Upper lobe of left lung (tissue), 6 donors: ENCODE data around the gene CTBP2. TPM values are rescaled to one million over a fixed set of nuclear protein-coding genes. Genes with fewer than 3 reads are reported as not detected.

ENCODE experiments used
- ATAC-seq, 2 donors: fragments of 200-7000 bp; cut with Tn5 transposase; one replicate each; pipeline ENCODE4 v1.9.1; 2022; ENCODE audit warnings: mild to moderate bottlenecking in 2 of 2, moderate library complexity in 2 of 2; ENCODE audit not compliant: low FRiP score in 2 of 2
- DNase-seq, 2 donors: peaks; one replicate each; pipeline ENCODE4 v3.0.0-alpha.2; 2019 to 2020
- H3K27ac ChIP-seq, 4 donors: fragments of 200-600 bp; sonication (generic); one replicate each; pipeline ENCODE4 v1.5.1; 2016 to 2019
- H3K27me3 ChIP-seq, 4 donors: fragments of 200-600 bp; sonication (generic); one replicate each; pipeline ENCODE4 v1.5.1; 2017 to 2019
- H3K36me3 ChIP-seq, 4 donors: fragments of 200-600 bp; sonication (generic); one replicate each; pipeline ENCODE4 v1.5.1; 2016 to 2019
- H3K4me1 ChIP-seq, 4 donors: fragments of 200-600 bp; sonication (generic); one replicate each; pipeline ENCODE4 v1.5.1; 2018 to 2019
- H3K4me3 ChIP-seq, 4 donors: fragments of 200-600 bp; sonication (generic); one replicate each; pipeline ENCODE4 v1.5.1; 2017 to 2019; ENCODE audit warnings: mild to moderate bottlenecking in 2 of 4, moderate library complexity in 1 of 4
- H3K9me3 ChIP-seq, 4 donors: fragments of 200-600 bp; sonication (generic); one replicate each; pipeline ENCODE4 v1.5.1; 2018 to 2019
- CTCF ChIP-seq, 6 experiments: fragments of 450-650 bp in 4 of 6; fragments of 200-600 bp in 2 of 6; sonication (generic) in 2 of 6; IDR thresholded peaks; one replicate each; pipeline ENCODE4 v1.5.1; 2016 to 2019; ENCODE audit warnings: antibody characterized with exemption in 6 of 6
- EP300 ChIP-seq, 4 donors: sonication (generic); formaldehyde crosslinking; IDR thresholded peaks; one replicate each; pipeline ENCODE4 v1.5.1; 2017; ENCODE audit warnings: antibody characterized with exemption in 4 of 4, control low read depth in 2 of 4
- POLR2A ChIP-seq, 4 donors: fragments of 450-650 bp; IDR thresholded peaks; one replicate each; pipeline ENCODE4 v1.5.1; 2016 to 2017; ENCODE audit warnings: antibody characterized with exemption in 4 of 4, mild to moderate bottlenecking in 2 of 4
- POLR2AphosphoS5 ChIP-seq, 2 donors: sonication (generic); formaldehyde crosslinking; IDR thresholded peaks; one replicate each; pipeline ENCODE4 v1.5.1; 2017; ENCODE audit warnings: antibody characterized with exemption in 2 of 2
- WGBS, 2 donors: methylation state at CpG; one replicate each; pipeline ENCODE4 v1.1.5; 2017 to 2018; 5-methylcytosine and 5-hydroxymethylcytosine counted together
- total RNA-seq, 6 donors: library from RNA; depleted of rRNA in 4 of 6; stranded (reverse); fragments of >200 nt in 4 of 6; gene quantifications; one replicate each; pipeline versions ENCODE4 v1.1.0 to v1.2.1, GENCODE V29; 2016 to 2021
- donor health status: DM: no; HTN: no; CAD: no; lungs with moderate emphysema.
- donor health status: DM: no; HTN: yes; CAD: no; lungs with severe emphysema.

Gene CTBP2
- total RNA-seq, 6 donors from 2014 or later, result 47.1 to 82.5 (median 59.7) TPM

- no peak for TF ChIP-seq EP300 (IDR thresholded peaks at IDR 0.05)
- no peak for TF ChIP-seq POLR2A (IDR thresholded peaks at IDR 0.05)
- TF ChIP-seq POLR2AphosphoS5 (IDR thresholded peaks at IDR 0.05), result no peak
- peaks cover 21 to 53% (median 41%) of the 10 kb centered on the region in 4 donors for H3K4me1 ChIP-seq
- H3K4me3 ChIP-seq, result no peak overlapping the region
- WGBS, 2 donors, result 87 to 100% methylated on average over 7 of the region's 7 CpGs
- ATAC-seq (no peak), DNase-seq (no peak)
- no peaks in the 10 kb centered on the region for H3K27me3 ChIP-seq
- H3K36me3 ChIP-seq, result peaks cover 0 to 11% (median 3%) of the 10 kb centered on the region in 4 donors
- no peaks in the 10 kb centered on the region for H3K9me3 ChIP-seq
- H3K27ac ChIP-seq, result peak overlapping the region in 1 of 4 donors; percentile 23
Observed at GRCh38 chr10:125080296-125080695, 80.1 kb downstream of the CTBP2 start.

GRCh38 chr10:125079091-125079600, 81.2 kb downstream of the CTBP2 start:
- Histone ChIP-seq H3K27ac (no peak overlapping the region), H3K27me3 (no peaks in the 10 kb centered on the region), H3K4me3 (no peak overlapping the region), H3K4me1 (peaks cover 15 to 42% (median 33%) of the 10 kb centered on the region in 4 donors), H3K36me3 (peaks cover 0 to 12% (median 4%) of the 10 kb centered on the region in 4 donors), H3K9me3 (no peaks in the 10 kb centered on the region)
- TF ChIP-seq POLR2AphosphoS5 (IDR thresholded peaks at IDR 0.05), result no peak
- TF ChIP-seq POLR2A (IDR thresholded peaks at IDR 0.05), result no peak
- TF ChIP-seq EP300 (IDR thresholded peaks at IDR 0.05), result no peak
- TF ChIP-seq CTCF (IDR thresholded peaks at IDR 0.05), result no peak
- DNase-seq (no peak), ATAC-seq (no peak)
- WGBS, 2 donors, result 95% methylated on average over 14 of the region's 14 CpGs

- H3K4me3 ChIP-seq, result no peak overlapping the region
- peaks cover 0 to 21% (median 7%) of the 10 kb centered on the region in 4 donors for H3K36me3 ChIP-seq
- H3K9me3 ChIP-seq, result no peaks in the 10 kb centered on the region
- WGBS, 2 donors, result 69 to 74% methylated on average over 14 of the region's 14 CpGs
- H3K27me3 ChIP-seq, result no peaks in the 10 kb centered on the region
- TF ChIP-seq POLR2AphosphoS5 (IDR thresholded peaks at IDR 0.05), result no peak
- peak in 2 of 4 donors; percentile 42 to 49 for TF ChIP-seq EP300 (IDR thresholded peaks at IDR 0.05)
- peaks cover 8 to 32% (median 26%) of the 10 kb centered on the region in 4 donors for H3K4me1 ChIP-seq
- no peak for ATAC-seq
- peak overlapping the region in 3 of 4 donors; percentile 73 to 85 (median 76) for H3K27ac ChIP-seq
- no peak for DNase-seq
Observed at GRCh38 chr10:125076891-125077541, 83.3 kb downstream of the CTBP2 start.

- peak in 1 of 2 donors; percentile 12 for ATAC-seq
- 69 to 74% methylated on average over 14 to 15 of the region's 15 CpGs for WGBS, 2 donors
- Histone ChIP-seq H3K4me3 (no peak overlapping the region), H3K36me3 (peaks cover 0 to 24% (median 8%) of the 10 kb centered on the region in 4 donors), H3K4me1 (peaks cover 5 to 25% (median 21%) of the 10 kb centered on the region in 4 donors), H3K27ac (peak overlapping the region; percentile 55 to 85 (median 74)), H3K9me3 (no peaks in the 10 kb centered on the region), H3K27me3 (no peaks in the 10 kb centered on the region)
- DNase-seq, result no peak
- no peak for TF ChIP-seq POLR2A (IDR thresholded peaks at IDR 0.05)
- TF ChIP-seq EP300 (IDR thresholded peaks at IDR 0.05), result no peak
- TF ChIP-seq CTCF (IDR thresholded peaks at IDR 0.05), result no peak
- TF ChIP-seq POLR2AphosphoS5 (IDR thresholded peaks at IDR 0.05), result no peak
Observed at GRCh38 chr10:125076121-125076825, 84.1 kb downstream of the CTBP2 start.

- TF ChIP-seq CTCF (IDR thresholded peaks at IDR 0.05), result no peak
- TF ChIP-seq EP300 (IDR thresholded peaks at IDR 0.05), result no peak
- TF ChIP-seq POLR2AphosphoS5 (IDR thresholded peaks at IDR 0.05), result no peak
- no peak for TF ChIP-seq POLR2A (IDR thresholded peaks at IDR 0.05)
- no peak overlapping the region for H3K4me3 ChIP-seq
- H3K9me3 ChIP-seq, result no peaks in the 10 kb centered on the region
- no peak overlapping the region for H3K27ac ChIP-seq
- no peaks in the 10 kb centered on the region for H3K27me3 ChIP-seq
- peaks cover 0 to 20% (median 8%) of the 10 kb centered on the region in 4 donors for H3K36me3 ChIP-seq
- DNase-seq (no peak), ATAC-seq (no peak)
- H3K4me1 ChIP-seq, result peaks cover 5 to 19% (median 14%) of the 10 kb centered on the region in 4 donors
Observed at GRCh38 chr10:125073996-125074395, 86.4 kb downstream of the CTBP2 start.
